Activated CD8-positive, alpha-beta T cell treated with anti-CD3 and anti-CD28 coated beads, Interleukin-2, amount 10 ng/mL, durations not matched to agents 7 days and 5 days (primary cell): ENCODE measurements around the gene SSUH2. TPM values are rescaled to one million over a fixed set of nuclear protein-coding genes. Genes with fewer than 3 reads are reported as not detected.

Experiments used
- ATAC-seq: fragments of 150-1000 bp; cut with Tn5 transposase; one replicate; pipeline ENCODE4 v1.10.0; 2021; ENCODE audit warnings: moderate library complexity
- CTCF ChIA-PET: fragments of 350-600 bp; sonication (Branson Sonifier 250); formaldehyde crosslinking; loops from one replicate; lab custom pipeline; 2021; ENCODE audit warnings: antibody characterized with exemption; lab: Charles Lee
- POLR2A ChIA-PET: fragments of 350-600 bp; sonication (Branson Sonifier 250); formaldehyde crosslinking; loops from one replicate; lab custom pipeline; 2021; ENCODE audit warnings: antibody characterized with exemption; lab: Charles Lee
- DNase-seq: peaks from one replicate; pipeline ENCODE4 v3.0.0-alpha.2; 2020
- H3K27ac Mint-ChIP-seq: one replicate; pipeline ENCODE4 v1.8.0; 2021; ENCODE audit warnings: mild to moderate bottlenecking, mixed read lengths
- H3K27me3 Mint-ChIP-seq: one replicate; pipeline ENCODE4 v1.8.0; 2021; ENCODE audit warnings: low read depth, mixed read lengths
- H3K36me3 Mint-ChIP-seq: one replicate; pipeline ENCODE4 v1.8.0; 2021; ENCODE audit warnings: low read depth, mixed read lengths
- H3K4me1 Mint-ChIP-seq: one replicate; pipeline ENCODE4 v1.8.0; 2021; ENCODE audit warnings: low read depth, mixed read lengths
- H3K4me3 Mint-ChIP-seq: one replicate; pipeline ENCODE4 v1.8.0; 2021; ENCODE audit warnings: mild to moderate bottlenecking, mixed read lengths
- H3K9me3 Mint-ChIP-seq: one replicate; pipeline ENCODE4 v1.8.0; 2022; ENCODE audit warnings: mixed read lengths; ENCODE audit not compliant: insufficient read depth
- total RNA-seq, 2 experiments: library from RNA; stranded (reverse); gene quantifications; one replicate each; pipeline ENCODE4 v1.2.3, GENCODE V29; 2021

SSUH2 gene
- total RNA-seq, 2 experiments from 2014 or later, result 0.26 TPM; not detected in 1

DNA sequence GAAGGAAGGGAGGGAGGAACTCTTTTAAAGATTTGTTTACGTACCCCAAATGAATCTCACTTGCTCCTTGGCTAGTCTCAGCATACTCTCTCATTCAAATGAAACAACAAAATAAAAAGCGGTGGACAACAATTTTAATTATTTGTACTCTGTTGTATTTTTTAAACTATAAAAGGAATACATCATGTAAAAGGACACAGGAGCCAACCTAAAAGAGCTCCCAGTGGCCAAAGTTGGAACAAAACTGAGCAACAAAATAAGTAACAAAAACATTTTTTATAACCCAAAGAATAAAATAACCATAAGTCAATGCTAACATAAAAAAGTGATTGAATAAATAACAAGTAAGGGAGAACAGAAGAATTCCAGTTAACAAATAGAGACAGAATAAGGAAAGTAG, 24.4 kb upstream of the SSUH2 start:
- Mint-ChIP-seq H3K36me3 (no peaks in the 10 kb centered on the region), H3K27me3 (peaks cover 6% of the 10 kb centered on the region), H3K27ac (no peak overlapping the region), H3K4me3 (no peak overlapping the region), H3K9me3 (no peaks in the 10 kb centered on the region), H3K4me1 (no peaks in the 10 kb centered on the region)
- POLR2A ChIA-PET, result interaction anchor here (0.7 kb wide), 1 partner anchor 348 kb away, joined by 3 read pairs; no protein-coding TSS in a partner anchor
- ATAC-seq (no peak), DNase-seq (no peak)
- CTCF ChIA-PET, result no interaction called here

DNA sequence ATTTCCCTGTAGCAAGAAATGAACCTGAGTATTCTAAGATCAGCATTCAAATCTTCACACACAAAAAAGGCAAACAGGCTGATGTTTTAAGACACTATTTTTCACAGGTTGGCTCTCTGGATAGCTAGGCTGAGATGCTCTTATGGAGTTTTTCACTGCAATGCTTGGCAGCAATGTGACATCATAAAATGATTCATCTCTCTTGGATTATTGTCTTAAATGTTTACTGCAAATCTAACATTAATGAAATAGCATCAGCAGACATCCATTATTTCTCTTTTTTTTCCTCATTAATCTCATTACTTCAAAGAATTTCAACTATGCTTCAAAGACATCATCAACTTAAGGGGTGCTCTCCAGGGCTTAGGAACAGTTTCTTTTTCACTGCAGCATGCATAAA, 23.6 kb upstream of the SSUH2 start:
- ChIA-PET CTCF (no interaction called here), POLR2A (no interaction called here)
- Mint-ChIP-seq H3K4me3 (no peak overlapping the region), H3K27ac (no peak overlapping the region), H3K4me1 (no peaks in the 10 kb centered on the region), H3K27me3 (peaks cover 6% of the 10 kb centered on the region), H3K9me3 (no peaks in the 10 kb centered on the region), H3K36me3 (no peaks in the 10 kb centered on the region)
- DNase-seq (no peak), ATAC-seq (no peak)

DNA sequence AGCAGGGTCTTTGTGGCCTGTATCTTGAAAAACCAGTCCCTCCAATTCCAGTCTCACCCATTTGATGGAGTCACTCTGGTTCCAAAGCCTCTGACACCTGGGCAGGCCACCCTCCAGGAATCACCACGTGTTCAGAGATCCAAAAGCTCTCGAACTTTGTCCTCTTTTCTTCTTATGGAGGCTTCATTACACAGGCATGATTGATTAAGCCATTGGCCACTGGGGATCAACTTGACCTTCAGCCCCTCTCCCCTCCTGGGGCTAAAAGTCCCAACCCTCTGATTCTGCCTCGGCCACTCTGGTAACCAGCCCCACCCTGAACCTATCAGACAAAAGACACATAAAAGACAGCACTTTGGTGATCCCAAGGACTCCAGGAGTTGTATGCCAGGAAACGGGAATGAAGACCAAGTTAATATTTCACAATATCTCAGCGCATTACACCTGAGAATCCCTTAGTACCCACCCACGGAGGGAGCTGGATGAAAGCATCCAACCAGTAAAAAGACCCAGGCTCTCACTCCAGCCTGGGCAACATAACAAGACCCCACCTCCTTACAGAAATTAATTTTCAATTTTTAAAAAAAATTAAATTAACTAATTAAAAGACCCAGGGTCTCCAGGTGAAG, 23.0 kb upstream of the SSUH2 start:
- H3K36me3 Mint-ChIP-seq, result no peaks in the 10 kb centered on the region
- CTCF ChIA-PET, result no interaction called here
- H3K9me3 Mint-ChIP-seq, result no peaks in the 10 kb centered on the region
- peaks cover 6% of the 10 kb centered on the region for H3K27me3 Mint-ChIP-seq
- no peaks in the 10 kb centered on the region for H3K4me1 Mint-ChIP-seq
- DNase-seq (no peak), ATAC-seq (no peak)
- POLR2A ChIA-PET, result no interaction called here
- no peak overlapping the region for H3K4me3 Mint-ChIP-seq
- no peak overlapping the region for H3K27ac Mint-ChIP-seq

DNA sequence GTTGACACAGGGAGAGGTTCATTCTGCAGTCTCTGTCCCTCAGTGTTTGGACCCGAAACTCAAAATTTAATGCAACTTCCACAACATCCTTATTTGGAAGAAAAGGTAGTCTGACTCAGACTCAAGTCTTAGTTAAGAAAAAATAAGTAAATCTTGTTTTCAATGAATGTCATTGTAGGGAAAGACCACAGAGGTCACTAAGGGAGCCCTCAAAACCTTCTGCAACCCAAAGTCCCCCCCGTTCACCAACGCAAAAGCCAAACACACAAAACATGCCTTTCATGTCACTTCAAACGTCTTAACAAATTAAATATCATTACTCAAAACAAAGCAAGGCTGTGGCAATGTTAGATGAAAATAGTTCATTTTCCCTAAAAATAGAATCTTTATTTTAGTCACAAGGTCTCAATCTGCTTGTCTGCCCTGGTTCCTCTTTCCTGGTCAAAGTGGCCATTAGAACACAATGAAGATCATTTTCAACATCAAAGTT, 20.9 kb upstream of the SSUH2 start:
- no peaks in the 10 kb centered on the region for H3K9me3 Mint-ChIP-seq
- H3K27me3 Mint-ChIP-seq, result peaks cover 6% of the 10 kb centered on the region
- ChIA-PET CTCF (no interaction called here), POLR2A (no interaction called here)
- no peak overlapping the region for H3K27ac Mint-ChIP-seq
- no peaks in the 10 kb centered on the region for H3K4me1 Mint-ChIP-seq
- no peak overlapping the region for H3K4me3 Mint-ChIP-seq
- H3K36me3 Mint-ChIP-seq, result no peaks in the 10 kb centered on the region
- ATAC-seq, result no peak
- DNase-seq, result no peak

DNA sequence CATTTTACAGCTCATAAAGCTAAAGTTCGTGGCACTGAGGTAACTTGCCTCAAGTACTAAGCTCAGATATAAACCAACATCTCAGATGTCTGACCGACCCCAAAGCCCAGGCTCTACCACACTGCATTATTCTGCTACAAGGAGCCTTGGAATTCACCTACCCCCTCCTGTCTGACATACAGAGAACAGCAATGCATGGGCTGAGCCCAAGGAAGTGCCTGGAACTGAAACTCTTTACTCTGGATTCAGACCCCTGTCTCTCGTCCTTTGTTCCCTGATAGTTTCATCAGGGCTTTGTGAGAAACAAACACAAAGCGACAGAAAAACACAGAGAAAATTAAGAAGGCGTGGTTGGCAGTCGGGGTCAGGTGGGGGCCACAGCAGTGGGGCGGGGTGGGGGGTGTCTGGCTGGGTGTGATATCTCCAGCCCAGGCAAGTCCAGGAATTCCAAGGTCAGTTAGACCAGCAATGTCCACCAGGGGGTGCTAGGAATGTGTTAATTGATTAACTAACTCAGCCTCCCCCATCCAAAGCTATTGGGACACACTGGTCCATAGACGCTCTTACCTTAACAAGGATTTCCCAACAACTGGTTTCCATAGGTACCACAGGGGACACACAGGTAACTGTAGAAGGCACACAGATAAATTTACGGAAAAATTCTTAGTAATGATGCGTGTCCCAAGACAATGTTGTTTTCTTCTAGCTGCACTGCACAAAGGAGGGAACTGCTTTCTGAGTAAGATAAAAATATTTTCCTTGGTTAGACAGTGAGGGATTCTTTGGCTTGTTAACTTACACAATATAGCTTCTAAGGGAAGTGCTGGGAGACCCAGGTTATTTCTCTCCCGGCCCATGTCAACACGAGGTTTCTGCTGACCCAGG, 18.8 kb upstream of the SSUH2 start:
- Mint-ChIP-seq H3K4me1 (no peaks in the 10 kb centered on the region), H3K27me3 (peaks cover 16% of the 10 kb centered on the region), H3K27ac (no peak overlapping the region), H3K9me3 (no peaks in the 10 kb centered on the region), H3K4me3 (no peak overlapping the region), H3K36me3 (no peaks in the 10 kb centered on the region)
- DNase-seq (peak; percentile 50), ATAC-seq (no peak)
- POLR2A ChIA-PET, result no interaction called here
- CTCF ChIA-PET, result interaction anchor here (1.2 kb wide), 1 partner anchor 245 kb away, joined by 3 read pairs; no protein-coding TSS in a partner anchor

DNA sequence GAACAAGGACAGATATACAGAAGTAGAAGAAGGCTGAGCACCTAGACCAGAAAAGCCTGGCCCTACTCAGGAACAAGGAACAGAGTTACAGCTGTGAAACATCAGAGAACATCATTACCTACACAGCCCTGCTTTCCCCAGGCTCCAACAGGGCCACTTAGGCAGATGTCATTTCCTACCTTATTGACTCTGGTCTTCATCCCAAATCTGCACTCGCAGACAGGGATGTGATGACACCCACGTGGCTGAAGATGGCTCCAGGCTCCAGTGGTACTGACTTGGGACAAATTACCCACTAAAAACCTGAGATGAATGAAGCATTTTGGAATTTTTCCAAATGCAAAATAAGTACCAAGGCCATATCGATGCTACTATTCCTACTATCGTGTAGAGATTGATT, 18.0 kb upstream of the SSUH2 start:
- peaks cover 16% of the 10 kb centered on the region for H3K27me3 Mint-ChIP-seq
- ChIA-PET CTCF (no interaction called here), POLR2A (no interaction called here)
- no peaks in the 10 kb centered on the region for H3K36me3 Mint-ChIP-seq
- no peak overlapping the region for H3K4me3 Mint-ChIP-seq
- DNase-seq, result no peak
- H3K4me1 Mint-ChIP-seq, result no peaks in the 10 kb centered on the region
- no peak for ATAC-seq
- no peaks in the 10 kb centered on the region for H3K9me3 Mint-ChIP-seq
- no peak overlapping the region for H3K27ac Mint-ChIP-seq

DNA sequence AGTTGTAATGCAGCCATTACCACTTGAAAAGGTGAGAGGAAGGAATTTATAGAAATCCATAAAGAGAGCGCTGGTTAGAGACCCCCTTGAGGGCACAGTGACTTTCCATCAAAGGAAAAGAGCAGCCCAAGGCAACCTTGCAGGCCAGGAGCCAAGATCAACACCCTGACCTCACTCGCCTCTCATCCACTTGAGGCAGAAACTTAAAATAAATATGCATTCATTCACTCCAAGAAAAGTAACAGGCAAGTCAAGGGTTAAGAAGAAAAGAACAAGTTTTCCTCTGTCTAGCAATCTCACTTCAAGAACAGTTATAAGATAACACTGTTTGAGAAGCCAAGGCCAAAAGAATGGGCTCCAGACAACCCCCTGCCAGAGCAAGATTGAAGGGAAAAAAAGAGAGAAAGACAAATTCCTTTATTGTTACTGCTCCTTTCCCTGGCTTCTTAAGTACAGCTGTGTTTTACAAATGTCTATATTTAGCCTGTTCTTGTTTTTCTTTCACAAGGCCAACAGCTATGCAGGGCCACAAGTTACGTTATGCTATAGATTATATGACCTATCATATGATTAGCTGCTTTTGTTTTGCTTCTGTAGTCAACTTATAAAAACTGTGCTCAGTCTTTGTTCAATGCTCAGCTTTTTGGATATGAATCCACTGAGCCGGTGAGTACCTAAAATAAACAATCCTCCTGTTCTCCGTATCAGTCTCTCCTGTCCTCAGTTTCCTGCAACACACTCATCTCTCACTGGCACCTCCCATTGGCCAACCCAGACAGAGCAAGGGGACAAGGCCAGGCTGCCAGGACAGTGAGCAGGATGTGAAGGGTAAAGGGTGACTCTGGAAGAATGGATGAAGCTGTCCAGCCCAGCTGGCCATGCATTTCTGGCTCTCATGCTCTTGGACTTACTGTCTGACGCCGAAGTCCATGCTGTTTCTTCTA, 15.8 kb upstream of the SSUH2 start:
- ChIA-PET CTCF (no interaction called here), POLR2A (no interaction called here)
- Mint-ChIP-seq H3K4me1 (no peaks in the 10 kb centered on the region), H3K9me3 (no peaks in the 10 kb centered on the region), H3K27me3 (peaks cover 18% of the 10 kb centered on the region), H3K36me3 (no peaks in the 10 kb centered on the region), H3K27ac (no peak overlapping the region), H3K4me3 (no peak overlapping the region)
- no peak for DNase-seq
- no peak for ATAC-seq

DNA sequence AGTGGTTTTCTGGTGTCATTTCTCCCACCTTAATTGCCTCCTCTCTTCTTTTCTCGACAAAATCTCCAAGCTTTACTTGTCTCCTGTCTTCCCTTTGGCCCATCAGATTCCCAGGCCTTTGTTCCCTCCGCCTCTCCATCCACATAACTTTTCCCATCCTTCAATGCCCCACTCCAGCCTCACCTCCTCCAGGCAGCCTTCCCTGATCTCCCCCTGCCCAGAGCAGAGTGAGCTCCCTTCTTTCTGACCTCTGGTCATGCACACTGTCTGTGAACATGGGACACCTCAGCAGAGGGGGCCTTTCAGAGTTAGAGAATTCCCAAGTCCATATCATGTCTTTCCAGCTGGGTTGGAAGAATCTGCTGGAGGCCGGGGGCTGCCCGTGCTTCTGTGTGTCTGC, 14.6 kb upstream of the SSUH2 start:
- Mint-ChIP-seq H3K4me3 (no peak overlapping the region), H3K36me3 (no peaks in the 10 kb centered on the region), H3K27me3 (peaks cover 12% of the 10 kb centered on the region), H3K9me3 (no peaks in the 10 kb centered on the region), H3K4me1 (no peaks in the 10 kb centered on the region), H3K27ac (no peak overlapping the region)
- ChIA-PET POLR2A (no interaction called here), CTCF (no interaction called here)
- ATAC-seq (no peak), DNase-seq (no peak)

DNA sequence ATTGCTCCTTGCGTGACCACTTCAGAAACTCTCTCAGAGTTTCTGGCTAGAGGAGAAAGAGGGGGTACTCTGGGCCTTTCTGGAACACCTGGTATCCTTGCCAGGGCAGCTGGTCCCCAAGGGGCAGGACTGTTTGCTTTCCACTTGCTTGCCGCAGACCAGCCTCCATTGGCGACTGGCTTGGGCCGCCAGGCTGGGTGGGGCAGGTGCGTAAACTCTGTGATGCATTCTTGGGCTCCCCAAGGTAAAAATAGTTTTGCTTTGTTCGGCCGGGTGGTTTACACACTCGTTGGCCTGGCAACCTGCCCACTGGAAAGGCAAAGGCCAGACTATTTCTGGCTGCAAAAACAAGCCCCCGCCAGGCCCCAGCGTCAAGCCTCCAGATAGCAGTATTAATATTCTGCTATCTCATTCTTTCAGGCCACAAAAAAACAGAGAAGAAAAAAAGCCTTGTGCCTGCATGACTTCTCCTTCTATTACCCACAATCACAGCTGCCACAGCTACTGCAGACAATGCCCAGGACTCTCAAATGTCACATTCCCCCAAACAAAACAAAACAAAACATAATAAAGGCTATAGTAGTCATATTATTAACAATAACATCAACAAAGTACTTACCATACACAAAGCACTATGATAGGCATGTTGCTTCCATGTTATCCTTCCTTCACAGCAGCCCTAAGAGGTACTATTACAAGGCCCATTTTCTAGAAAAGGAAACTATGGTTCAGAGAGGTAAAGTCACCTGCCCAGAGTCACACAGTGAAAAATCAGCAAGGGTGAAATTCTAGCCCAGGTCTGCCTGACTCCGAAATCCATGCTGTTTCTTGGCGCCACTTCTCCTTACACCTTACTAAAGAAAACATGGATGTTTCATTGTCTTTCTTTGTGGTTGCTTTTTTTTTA, 14.0 kb upstream of the SSUH2 start:
- ATAC-seq (no peak), DNase-seq (no peak)
- Mint-ChIP-seq H3K27me3 (peaks cover 12% of the 10 kb centered on the region), H3K9me3 (no peaks in the 10 kb centered on the region), H3K4me1 (no peaks in the 10 kb centered on the region), H3K4me3 (no peak overlapping the region), H3K36me3 (no peaks in the 10 kb centered on the region), H3K27ac (no peak overlapping the region)
- CTCF ChIA-PET, result no interaction called here
- POLR2A ChIA-PET, result no interaction called here

DNA sequence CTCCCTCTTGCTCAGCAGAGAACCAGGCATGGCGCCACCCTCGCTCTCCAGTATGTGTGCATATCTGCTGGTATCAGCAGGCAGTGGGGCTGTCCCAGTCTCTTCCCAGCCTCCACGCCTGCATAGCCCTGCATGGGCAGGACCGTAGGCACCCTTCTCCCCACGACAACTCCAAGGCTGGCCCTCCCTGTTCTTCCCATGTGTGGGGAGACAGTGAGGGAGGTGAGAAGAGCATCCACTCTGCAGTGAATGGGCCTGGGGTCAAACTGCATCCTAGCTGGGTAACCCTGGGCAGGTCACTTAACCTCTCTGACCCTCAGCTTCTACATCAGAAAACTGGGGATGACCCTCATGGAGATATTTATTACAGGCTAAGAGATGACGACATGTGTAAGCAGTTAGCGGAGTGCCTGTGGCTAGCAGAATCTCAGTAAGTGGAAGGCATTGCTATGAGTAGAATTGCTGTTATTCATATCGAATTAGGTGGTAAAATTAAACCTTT, 13.3 kb upstream of the SSUH2 start:
- ChIA-PET CTCF (no interaction called here), POLR2A (no interaction called here)
- DNase-seq, result no peak
- H3K9me3 Mint-ChIP-seq, result no peaks in the 10 kb centered on the region
- no peaks in the 10 kb centered on the region for H3K36me3 Mint-ChIP-seq
- H3K4me3 Mint-ChIP-seq, result no peak overlapping the region
- H3K27me3 Mint-ChIP-seq, result peaks cover 12% of the 10 kb centered on the region
- H3K27ac Mint-ChIP-seq, result no peak overlapping the region
- no peaks in the 10 kb centered on the region for H3K4me1 Mint-ChIP-seq
- ATAC-seq, result no peak

DNA sequence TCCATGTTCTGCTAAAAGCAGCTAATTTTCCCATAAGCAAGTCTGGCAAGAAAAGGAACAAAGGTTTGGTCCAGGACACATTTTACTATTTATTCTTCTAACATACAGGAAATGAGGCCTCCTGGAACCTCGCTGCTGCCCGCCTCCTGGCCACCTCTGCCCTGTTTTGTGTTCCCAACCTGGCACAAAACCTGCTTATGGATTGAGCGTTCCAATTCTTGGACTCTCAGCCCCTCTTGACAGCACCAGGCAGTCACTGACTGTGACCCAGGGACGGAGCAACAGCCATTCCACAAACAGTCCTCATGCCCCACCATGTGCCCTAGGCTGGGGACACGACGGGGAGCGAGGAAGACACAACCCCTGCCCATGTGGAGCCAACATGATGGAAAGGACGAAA, 11.6 kb upstream of the SSUH2 start:
- Mint-ChIP-seq H3K9me3 (no peaks in the 10 kb centered on the region), H3K4me1 (no peaks in the 10 kb centered on the region), H3K27me3 (peaks cover 12% of the 10 kb centered on the region), H3K36me3 (no peaks in the 10 kb centered on the region), H3K27ac (no peak overlapping the region), H3K4me3 (no peak overlapping the region)
- DNase-seq, result no peak
- ATAC-seq, result no peak
- ChIA-PET POLR2A (no interaction called here), CTCF (no interaction called here)
